Measurements from ENCODE around the gene TMEM86A. TPM values are rescaled to one million over a fixed set of nuclear protein-coding genes. Genes with fewer than 3 reads are reported as not detected.

Gene TMEM86A
- total RNA-seq, 4 donors from 2014 or later = 5.8 to 13.2 (median 6.2) TPM

DNA sequence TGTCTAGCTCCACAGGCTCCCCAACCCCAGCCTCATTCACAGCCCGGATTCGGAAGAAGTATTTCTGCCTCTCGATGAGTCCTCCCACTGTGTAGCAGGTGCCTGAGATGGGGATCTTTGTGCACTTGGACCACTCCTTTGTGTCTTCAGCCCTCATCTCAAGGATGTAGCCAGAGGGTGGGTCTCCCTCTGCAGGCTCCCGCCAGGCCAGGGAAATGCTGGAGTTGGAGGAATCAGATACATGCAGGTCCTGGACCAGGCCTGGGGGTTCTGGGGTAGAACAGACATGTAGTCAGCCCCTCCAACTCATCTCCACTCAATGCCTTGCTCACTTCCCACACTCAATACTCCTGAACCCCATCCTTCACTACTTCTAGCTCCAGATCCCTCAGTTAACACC is 10.8 kb downstream of the TMEM86A start:
- intact Hi-C loops (cut with DNase I) = no loop called here
- no peak overlapping the region for H3K27ac ChIP-seq

DNA sequence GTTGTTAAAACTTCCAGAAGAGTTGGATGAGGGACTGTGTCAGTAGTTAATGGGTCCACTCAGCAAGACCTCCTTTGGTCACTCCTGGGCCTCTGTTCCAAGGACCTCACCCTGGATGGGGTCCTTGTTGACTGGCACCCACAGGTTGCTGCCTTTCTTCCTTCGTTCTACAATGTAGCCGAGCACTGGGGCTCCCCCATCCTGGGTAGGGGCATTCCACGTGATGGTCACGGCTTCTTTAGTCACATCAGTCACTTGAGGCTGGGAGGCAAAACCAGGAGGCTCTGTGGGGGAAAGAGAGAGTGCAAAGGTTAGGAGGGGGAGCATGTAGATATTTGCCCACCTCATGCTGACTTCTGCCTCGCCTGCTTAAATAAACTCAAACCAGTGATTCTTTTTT is 12.0 kb downstream of the TMEM86A start:
- Histone ChIP-seq H3K4me1 (peaks cover 3 to 6% of the 10 kb centered on the region in 2 donors), H3K9me3 (no peaks in the 10 kb centered on the region), H3K4me3 (replicated peaks in 1 of 3) (no peak overlapping the region), H3K27ac (no peak overlapping the region), H3K27me3 (no peaks in the 10 kb centered on the region), H3K36me3 (no peaks in the 10 kb centered on the region)
- no peak for DNase-seq
- intact Hi-C loops (cut with DNase I) = no loop called here
- no peak for TF ChIP-seq POLR2A (IDR thresholded peaks at IDR 0.05)
- TF ChIP-seq, protein P1, sequence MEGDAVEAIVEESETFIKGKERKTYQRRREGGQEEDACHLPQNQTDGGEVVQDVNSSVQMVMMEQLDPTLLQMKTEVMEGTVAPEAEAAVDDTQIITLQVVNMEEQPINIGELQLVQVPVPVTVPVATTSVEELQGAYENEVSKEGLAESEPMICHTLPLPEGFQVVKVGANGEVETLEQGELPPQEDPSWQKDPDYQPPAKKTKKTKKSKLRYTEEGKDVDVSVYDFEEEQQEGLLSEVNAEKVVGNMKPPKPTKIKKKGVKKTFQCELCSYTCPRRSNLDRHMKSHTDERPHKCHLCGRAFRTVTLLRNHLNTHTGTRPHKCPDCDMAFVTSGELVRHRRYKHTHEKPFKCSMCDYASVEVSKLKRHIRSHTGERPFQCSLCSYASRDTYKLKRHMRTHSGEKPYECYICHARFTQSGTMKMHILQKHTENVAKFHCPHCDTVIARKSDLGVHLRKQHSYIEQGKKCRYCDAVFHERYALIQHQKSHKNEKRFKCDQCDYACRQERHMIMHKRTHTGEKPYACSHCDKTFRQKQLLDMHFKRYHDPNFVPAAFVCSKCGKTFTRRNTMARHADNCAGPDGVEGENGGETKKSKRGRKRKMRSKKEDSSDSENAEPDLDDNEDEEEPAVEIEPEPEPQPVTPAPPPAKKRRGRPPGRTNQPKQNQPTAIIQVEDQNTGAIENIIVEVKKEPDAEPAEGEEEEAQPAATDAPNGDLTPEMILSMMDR (IDR thresholded peaks at IDR 0.05) = no peak
- WGBS, 2 donors = 75 to 83% methylated on average over 5 of the region's 5 CpGs

More for the DNA sequence above, 10.8 kb downstream of the TMEM86A start:
- DNase-seq = no peak
- no peaks in the 10 kb centered on the region for H3K9me3 ChIP-seq
- peaks cover 14 to 17% of the 10 kb centered on the region in 2 donors for H3K4me1 ChIP-seq
- no peaks in the 10 kb centered on the region for H3K36me3 ChIP-seq
- WGBS, 2 donors = 91 to 100% methylated on average over 3 to 4 of the region's 4 CpGs
- H3K27me3 ChIP-seq = no peaks in the 10 kb centered on the region
- H3K4me3 ChIP-seq (replicated peaks in 1 of 3) = no peak overlapping the region
- no peak for TF ChIP-seq POLR2A (IDR thresholded peaks at IDR 0.05)
- TF ChIP-seq, protein P1 (IDR thresholded peaks at IDR 0.05) = no peak

DNA sequence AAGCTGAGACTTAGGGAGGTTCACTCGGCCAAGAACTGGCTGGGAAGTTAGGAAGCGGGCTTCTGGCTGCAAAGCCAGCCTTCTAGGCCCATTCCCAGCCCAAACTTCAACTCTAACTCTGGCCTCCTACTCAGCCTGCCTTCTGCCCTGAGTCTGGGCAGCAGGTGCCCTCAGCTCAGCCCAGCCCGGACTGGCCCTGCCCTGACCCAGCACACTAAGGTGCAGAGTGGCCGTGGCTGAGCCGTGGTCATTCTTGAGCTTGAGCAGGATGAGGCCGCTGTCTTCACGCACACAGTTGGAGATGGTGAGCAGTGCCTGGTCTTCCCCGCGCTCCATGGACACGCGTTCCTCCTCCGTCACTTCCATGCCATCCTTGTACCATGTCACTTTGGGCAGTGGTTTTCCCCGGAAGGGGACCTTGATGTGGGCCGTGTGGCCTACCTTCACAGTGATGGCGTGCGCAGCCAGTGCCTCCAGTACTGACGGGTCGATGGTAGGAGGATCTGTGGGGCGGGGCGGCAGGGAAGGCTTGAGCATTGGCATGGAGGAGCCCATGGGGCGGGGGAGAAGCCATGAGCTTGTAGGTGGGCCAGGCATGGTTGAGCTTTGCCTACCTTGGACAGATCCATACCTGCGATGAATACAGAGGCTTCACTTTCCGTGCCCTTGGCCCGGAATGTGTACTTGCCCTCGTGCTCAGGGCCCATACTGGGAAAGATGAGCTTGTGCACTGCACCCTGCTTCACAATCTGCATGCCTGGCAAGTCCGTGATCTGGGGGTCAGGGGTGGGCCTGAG is 15.3 kb downstream of the TMEM86A start:
- no peak for DNase-seq
- no peaks in the 10 kb centered on the region for H3K27me3 ChIP-seq
- TF ChIP-seq, protein P1 (IDR thresholded peaks at IDR 0.05) = no peak
- TF ChIP-seq POLR2A (IDR thresholded peaks at IDR 0.05) = no peak
- no peaks in the 10 kb centered on the region for H3K9me3 ChIP-seq
- H3K36me3 ChIP-seq = no peaks in the 10 kb centered on the region
- no peak overlapping the region for H3K4me3 ChIP-seq (replicated peaks in 1 of 3)
- H3K27ac ChIP-seq = no peak overlapping the region
- no peaks in the 10 kb centered on the region for H3K4me1 ChIP-seq
- intact Hi-C loops (cut with DNase I) = no loop called here
- 92 to 94% methylated on average over 23 to 26 of the region's 26 CpGs for WGBS, 2 donors

DNA sequence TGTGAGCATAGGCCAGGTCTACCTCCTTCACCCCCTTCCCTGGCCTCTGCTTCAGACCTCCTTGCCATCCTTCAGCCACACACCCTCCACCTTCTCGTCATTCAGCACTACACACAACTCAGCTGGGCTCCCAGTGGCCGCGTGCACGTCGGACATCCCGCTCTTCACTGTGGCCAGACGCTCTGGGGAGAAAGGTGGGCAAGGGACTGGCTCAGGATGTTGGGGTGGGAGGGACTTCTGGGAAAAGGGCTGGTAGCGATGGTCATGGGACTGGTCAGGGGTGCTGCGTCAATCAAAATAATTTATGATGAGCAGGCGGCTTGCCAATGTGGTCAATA is 15.8 kb downstream of the TMEM86A start:
- Histone ChIP-seq H3K4me1 (no peaks in the 10 kb centered on the region), H3K4me3 (replicated peaks in 1 of 3) (no peak overlapping the region), H3K36me3 (no peaks in the 10 kb centered on the region), H3K27me3 (no peaks in the 10 kb centered on the region), H3K27ac (no peak overlapping the region), H3K9me3 (no peaks in the 10 kb centered on the region)
- no peak for TF ChIP-seq POLR2A (IDR thresholded peaks at IDR 0.05)
- TF ChIP-seq, protein P1 (IDR thresholded peaks at IDR 0.05) = no peak
- WGBS, 2 donors = 91 to 92% methylated on average over 10 of the region's 10 CpGs
- DNase-seq = no peak
- intact Hi-C loops (cut with DNase I) = no loop called here

DNA sequence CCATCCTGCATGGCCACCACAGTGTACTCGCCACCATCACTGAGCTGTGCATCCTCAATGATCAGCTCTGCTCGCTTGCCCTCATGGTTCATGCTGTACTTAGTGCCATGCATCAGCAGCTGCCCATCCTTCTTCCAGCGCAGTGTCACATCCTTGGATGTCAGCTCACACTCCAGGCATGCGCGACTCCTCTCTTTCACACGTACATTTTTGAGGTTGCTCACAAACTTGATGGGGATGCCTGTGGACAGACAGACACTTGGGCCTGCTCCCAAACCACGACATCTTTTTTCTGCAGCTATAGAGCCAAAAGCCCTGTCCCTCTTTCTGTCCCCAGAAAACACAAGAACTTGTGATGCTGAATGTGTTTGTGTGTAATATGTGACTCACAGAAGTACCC is 16.9 kb downstream of the TMEM86A start:
- intact Hi-C loops (cut with DNase I) = no loop called here
- no peak overlapping the region for H3K27ac ChIP-seq
- H3K4me3 ChIP-seq (replicated peaks in 1 of 3) = no peak overlapping the region
- H3K36me3 ChIP-seq = no peaks in the 10 kb centered on the region
- H3K4me1 ChIP-seq = peaks cover 0 to under 1% of the 10 kb centered on the region in 2 donors
- TF ChIP-seq POLR2A (IDR thresholded peaks at IDR 0.05) = no peak
- TF ChIP-seq, protein P1 (IDR thresholded peaks at IDR 0.05) = no peak
- WGBS, 2 donors = 83 to 91% methylated on average over 7 of the region's 7 CpGs
- DNase-seq = no peak
- H3K9me3 ChIP-seq = no peaks in the 10 kb centered on the region
- no peaks in the 10 kb centered on the region for H3K27me3 ChIP-seq

Measured in thyroid gland (tissue), 4 donors.